ENCODE results near the gene FEM1A. TPM values are rescaled to one million over a fixed set of nuclear protein-coding genes. Genes with fewer than 3 reads are reported as not detected.

The FEM1A gene
- total RNA-seq, 1 experiment from 2014 or later = 17.7 TPM

DNA sequence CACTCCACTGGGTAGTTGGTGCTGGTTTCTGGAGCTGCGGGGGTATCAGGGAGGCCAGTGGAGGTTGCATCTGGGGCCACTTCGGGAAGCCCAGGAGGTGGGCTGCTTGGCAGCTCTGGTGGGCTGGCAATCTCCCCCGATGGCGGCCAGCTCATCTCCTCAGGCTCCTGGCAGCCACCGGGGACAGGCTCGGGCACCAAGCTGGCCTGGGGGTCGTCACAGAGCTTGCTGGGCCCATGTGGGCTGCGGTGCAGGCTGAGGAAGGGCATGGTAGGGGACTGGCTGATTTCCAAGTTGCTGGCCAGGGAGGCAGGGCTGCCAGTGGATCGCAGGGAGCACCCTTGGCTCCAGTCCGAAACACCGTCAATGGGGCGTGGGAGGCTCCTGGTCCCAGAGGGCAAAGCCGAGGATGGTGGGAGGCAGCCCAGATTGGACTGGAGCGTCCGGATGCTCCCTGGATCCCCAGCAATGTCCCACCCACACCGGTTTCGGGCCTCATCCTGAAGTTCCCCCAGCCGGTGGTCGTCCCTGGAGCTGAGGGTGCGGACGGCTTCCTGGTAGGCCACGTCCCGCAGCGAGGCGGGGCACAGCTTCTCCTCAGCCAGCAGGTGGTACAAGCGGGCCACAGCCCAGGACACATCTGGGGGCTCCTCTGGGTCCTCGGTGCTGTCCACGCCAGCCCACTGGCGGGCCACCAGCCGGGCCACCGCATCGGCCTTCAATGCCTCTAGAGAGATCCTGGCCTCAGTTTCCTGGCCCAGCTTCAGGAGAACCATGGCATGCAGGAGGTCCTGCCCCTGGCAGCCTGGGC is 26.1 kb downstream of the FEM1A start (continued):
- TF ChIP-seq, protein P1, sequence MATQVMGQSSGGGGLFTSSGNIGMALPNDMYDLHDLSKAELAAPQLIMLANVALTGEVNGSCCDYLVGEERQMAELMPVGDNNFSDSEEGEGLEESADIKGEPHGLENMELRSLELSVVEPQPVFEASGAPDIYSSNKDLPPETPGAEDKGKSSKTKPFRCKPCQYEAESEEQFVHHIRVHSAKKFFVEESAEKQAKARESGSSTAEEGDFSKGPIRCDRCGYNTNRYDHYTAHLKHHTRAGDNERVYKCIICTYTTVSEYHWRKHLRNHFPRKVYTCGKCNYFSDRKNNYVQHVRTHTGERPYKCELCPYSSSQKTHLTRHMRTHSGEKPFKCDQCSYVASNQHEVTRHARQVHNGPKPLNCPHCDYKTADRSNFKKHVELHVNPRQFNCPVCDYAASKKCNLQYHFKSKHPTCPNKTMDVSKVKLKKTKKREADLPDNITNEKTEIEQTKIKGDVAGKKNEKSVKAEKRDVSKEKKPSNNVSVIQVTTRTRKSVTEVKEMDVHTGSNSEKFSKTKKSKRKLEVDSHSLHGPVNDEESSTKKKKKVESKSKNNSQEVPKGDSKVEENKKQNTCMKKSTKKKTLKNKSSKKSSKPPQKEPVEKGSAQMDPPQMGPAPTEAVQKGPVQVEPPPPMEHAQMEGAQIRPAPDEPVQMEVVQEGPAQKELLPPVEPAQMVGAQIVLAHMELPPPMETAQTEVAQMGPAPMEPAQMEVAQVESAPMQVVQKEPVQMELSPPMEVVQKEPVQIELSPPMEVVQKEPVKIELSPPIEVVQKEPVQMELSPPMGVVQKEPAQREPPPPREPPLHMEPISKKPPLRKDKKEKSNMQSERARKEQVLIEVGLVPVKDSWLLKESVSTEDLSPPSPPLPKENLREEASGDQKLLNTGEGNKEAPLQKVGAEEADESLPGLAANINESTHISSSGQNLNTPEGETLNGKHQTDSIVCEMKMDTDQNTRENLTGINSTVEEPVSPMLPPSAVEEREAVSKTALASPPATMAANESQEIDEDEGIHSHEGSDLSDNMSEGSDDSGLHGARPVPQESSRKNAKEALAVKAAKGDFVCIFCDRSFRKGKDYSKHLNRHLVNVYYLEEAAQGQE (IDR thresholded peaks at IDR 0.05; ENCODE audit: low read depth) = no peak
- TF ChIP-seq, protein P2, sequence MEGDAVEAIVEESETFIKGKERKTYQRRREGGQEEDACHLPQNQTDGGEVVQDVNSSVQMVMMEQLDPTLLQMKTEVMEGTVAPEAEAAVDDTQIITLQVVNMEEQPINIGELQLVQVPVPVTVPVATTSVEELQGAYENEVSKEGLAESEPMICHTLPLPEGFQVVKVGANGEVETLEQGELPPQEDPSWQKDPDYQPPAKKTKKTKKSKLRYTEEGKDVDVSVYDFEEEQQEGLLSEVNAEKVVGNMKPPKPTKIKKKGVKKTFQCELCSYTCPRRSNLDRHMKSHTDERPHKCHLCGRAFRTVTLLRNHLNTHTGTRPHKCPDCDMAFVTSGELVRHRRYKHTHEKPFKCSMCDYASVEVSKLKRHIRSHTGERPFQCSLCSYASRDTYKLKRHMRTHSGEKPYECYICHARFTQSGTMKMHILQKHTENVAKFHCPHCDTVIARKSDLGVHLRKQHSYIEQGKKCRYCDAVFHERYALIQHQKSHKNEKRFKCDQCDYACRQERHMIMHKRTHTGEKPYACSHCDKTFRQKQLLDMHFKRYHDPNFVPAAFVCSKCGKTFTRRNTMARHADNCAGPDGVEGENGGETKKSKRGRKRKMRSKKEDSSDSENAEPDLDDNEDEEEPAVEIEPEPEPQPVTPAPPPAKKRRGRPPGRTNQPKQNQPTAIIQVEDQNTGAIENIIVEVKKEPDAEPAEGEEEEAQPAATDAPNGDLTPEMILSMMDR (IDR thresholded peaks at IDR 0.05 in 2 of 3, conservative IDR thresholded peaks at IDR 0.05 in 1 of 3; ENCODE audit: borderline replicate concordance in 1 of 3, insufficient read depth in 1 of 3, low read depth in 2 of 3, low read length in 2 of 3) = no peak
- TF ChIP-seq CEBPB (IDR thresholded peaks at IDR 0.05; ENCODE audit: low read depth) (no peak), EZH2phosphoT487 (IDR thresholded peaks at IDR 0.05; ENCODE audit: borderline replicate concordance) (no peak), FOSL1 (IDR thresholded peaks at IDR 0.05; ENCODE audit: low read depth) (no peak), EGR1 (IDR thresholded peaks at IDR 0.05; ENCODE audit: low read depth) (no peak)

DNA sequence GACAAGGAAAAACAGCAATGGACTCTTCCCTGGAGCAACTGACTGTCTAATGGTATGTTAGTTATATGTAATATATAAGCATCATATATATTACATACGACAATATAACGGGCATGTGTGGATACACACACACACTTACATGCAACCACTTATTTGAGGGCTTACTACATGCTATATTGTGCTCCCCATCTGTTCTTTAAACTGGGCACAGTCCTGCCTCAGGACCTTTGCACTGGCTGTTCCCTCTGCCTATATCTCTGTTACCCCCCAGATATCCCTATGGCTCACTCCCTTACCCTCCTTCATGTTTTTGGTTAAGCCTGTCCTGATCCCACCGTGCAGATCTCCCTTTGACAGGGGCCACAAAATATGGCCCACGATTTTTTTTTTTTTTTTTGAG is 29.7 kb downstream of the FEM1A start:
- H3K9ac ChIP-seq (ENCODE audit: low read length) = no peak overlapping the region
- CTCF ChIA-PET = no interaction called here
- peaks cover 0 to 21% of the 10 kb centered on the region in 2 experiments; a peak in 3 of 4 replicates for H3K36me3 ChIP-seq (ENCODE audit: control insufficient read depth in 1 of 2, insufficient read depth in 2 of 2, low read length in 2 of 2)
- DNase-seq (ENCODE audit: low read depth, low spot score) (no peak), ATAC-seq (no peak)
- peaks cover 56% of the 10 kb centered on the region for H3K79me2 ChIP-seq (ENCODE audit: insufficient read depth, low read length)
- no peaks in the 10 kb centered on the region for H3K27me3 ChIP-seq (ENCODE audit: insufficient read depth, low read length)
- RAD21 ChIA-PET (ENCODE audit: low non-redundant PET in 1 of 2, low total read pairs in 2 of 2, uncharacterized antibody in 2 of 2, unreplicated experiment in 2 of 2) = no interaction called here
- H2AFZ ChIP-seq (ENCODE audit: low read depth, low read length, poor library complexity, severe bottlenecking) = no peak overlapping the region
- BruUV-seq (replicated peaks) = no TSS peak
- H3K4me3 ChIP-seq (replicated peaks in 1 of 2; ENCODE audit: low read depth in 1 of 2, low read length in 2 of 2) = no peak overlapping the region
- no peak overlapping the region for H3K27ac ChIP-seq (ENCODE audit: low read depth, low read length)
- no peaks in the 10 kb centered on the region for H3K9me2 ChIP-seq (ENCODE audit: insufficient read depth)
- H3K9me3 ChIP-seq (ENCODE audit: control insufficient read depth in 1 of 2, insufficient read depth in 1 of 2, low read depth in 1 of 2, low read length in 2 of 2) = no peaks in the 10 kb centered on the region
- no peak overlapping the region for H3K4me2 ChIP-seq (ENCODE audit: low read length)
- POLR2A ChIA-PET = no interaction called here
- no peaks in the 10 kb centered on the region for H4K20me1 ChIP-seq (ENCODE audit: insufficient read depth)
- intact Hi-C loops (cut with micrococcal nuclease) = no loop called here
- H3K4me1 ChIP-seq (ENCODE audit: control insufficient read depth in 1 of 2, insufficient read depth in 2 of 2, low read length in 2 of 2) = peaks cover 0 to under 1% of the 10 kb centered on the region in 2 experiments; a peak in 1 of 4 replicates
- no peak for TF ChIP-seq TCF7L2 (IDR thresholded peaks at IDR 0.05; ENCODE audit: borderline replicate concordance, extremely low read depth, insufficient read depth, insufficient read length)
- TF ChIP-seq, protein P2 (IDR thresholded peaks at IDR 0.05 in 2 of 3, conservative IDR thresholded peaks at IDR 0.05 in 1 of 3; ENCODE audit: borderline replicate concordance in 1 of 3, insufficient read depth in 1 of 3, low read depth in 2 of 3, low read length in 2 of 3) = no peak
- TF ChIP-seq EZH2 (IDR thresholded peaks at IDR 0.05) = no peak
- no peak for TF ChIP-seq ZNF274 (IDR thresholded peaks at IDR 0.05; ENCODE audit: low read depth, low read length)
- no peak for TF ChIP-seq EZH2phosphoT487 (IDR thresholded peaks at IDR 0.05; ENCODE audit: borderline replicate concordance)
- TF ChIP-seq ELF1 (IDR thresholded peaks at IDR 0.05; ENCODE audit: borderline replicate concordance, low read depth) = no peak
- TF ChIP-seq EGR1 (IDR thresholded peaks at IDR 0.05; ENCODE audit: low read depth) = no peak
